ENCODE results near the gene ZNF584. TPM values are rescaled to one million over a fixed set of nuclear protein-coding genes. Genes with fewer than 3 reads are reported as not detected.

Gene ZNF584
- total RNA-seq, 1 donor from 2014 or later = 8.4 TPM

DNA sequence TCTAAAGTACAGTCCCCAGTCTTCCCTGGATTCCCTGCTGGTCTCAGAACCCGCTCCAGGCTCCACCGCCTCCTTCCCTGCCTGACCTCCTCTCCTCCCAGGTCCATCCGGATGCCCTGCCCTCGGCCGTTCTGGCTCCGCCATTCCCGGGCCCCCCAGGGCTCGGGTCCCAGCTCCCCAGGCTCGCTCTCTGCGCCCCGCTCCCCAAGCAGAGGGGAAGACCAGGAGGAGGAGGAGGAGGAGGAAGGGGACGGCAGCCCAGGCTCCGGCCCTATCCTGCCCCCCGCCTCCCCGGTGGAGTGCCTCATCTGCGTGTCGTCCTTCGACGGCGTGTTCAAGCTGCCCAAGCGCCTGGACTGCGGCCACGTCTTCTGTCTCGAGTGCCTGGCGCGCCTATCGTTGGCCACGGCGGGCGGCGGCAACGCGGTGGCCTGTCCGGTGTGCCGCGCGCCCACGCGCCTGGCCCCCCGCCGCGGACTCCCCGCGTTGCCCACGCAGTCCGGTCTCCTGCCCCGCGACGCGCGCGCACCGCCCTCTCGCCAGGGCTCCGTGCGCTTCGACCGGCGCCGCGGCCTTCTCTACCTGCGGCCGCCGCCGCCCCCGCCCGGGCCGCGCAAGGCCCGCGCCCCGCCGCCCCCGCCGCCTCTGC is 12.3 kb upstream of the ZNF584 start:
- H3K9ac ChIP-seq (ENCODE audit: low read depth in 1 of 3, low read length in 3 of 3) = peak overlapping the region in 1 of 3 donors; percentile 8
- H3K4me3 ChIP-seq (ENCODE audit: low read length in 3 of 3) = no peak overlapping the region
- H3K9me3 ChIP-seq (ENCODE audit: control insufficient read depth in 3 of 3, low read length in 3 of 3) = no peaks in the 10 kb centered on the region
- H3K36me3 ChIP-seq (ENCODE audit: control insufficient read depth in 3 of 3, insufficient read depth in 3 of 3, low read length in 3 of 3) = peaks cover 28 to 30% (median 29%) of the 10 kb centered on the region in 3 donors
- peaks cover 10 to 14% (median 12%) of the 10 kb centered on the region in 3 donors for H3K4me1 ChIP-seq (ENCODE audit: control insufficient read depth in 3 of 3, insufficient read depth in 3 of 3, low read length in 3 of 3)
- peaks cover 24 to 32% (median 31%) of the 10 kb centered on the region in 3 donors for H3K27me3 ChIP-seq (ENCODE audit: control insufficient read depth in 3 of 3, insufficient read depth in 3 of 3, low read length in 3 of 3)
- no peak overlapping the region for H3K27ac ChIP-seq (ENCODE audit: low read depth, low read length)

DNA sequence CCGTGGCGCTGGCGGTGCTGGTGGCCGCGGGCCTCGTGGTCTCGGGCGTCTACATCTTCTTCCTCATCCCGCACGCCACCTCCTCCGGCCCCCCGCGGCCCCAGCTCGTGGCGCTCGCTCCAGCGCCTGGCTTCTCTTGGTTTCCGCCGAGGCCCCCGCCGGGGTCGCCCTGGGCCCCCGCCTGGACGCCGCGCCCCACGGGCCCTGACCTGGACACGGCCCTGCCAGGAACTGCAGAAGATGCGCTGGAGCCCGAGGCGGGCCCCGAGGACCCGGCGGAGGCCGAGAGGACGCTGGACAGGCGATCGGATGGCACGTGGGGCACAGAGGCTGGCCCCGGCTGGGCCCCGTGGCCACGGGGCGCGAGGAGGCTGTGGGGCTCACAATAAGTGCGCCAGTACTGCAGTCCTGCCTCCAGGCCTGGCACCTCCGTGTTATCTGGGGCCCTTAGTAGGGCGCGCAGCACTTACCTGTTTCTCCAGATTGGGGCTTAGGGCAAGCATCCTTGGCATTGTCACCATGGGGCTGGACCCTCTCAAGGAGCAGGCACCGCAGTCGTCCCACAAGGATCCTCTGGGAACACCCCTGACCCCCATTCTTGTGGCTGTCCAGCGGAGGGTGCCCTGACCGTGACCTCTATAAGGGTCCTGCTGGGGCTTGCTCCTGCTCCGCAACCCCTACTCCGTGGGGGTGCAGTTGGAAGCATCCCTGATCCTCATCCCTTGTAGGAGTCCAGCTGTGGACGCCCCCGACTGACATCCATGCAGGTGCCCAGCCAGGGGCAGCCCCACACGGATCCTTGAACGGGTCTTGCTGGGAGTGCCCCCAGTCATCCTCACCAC is 11.5 kb upstream of the ZNF584 start:
- Histone ChIP-seq H3K27me3 (ENCODE audit: control insufficient read depth in 3 of 3, insufficient read depth in 3 of 3, low read length in 3 of 3) (peaks cover 24 to 32% (median 31%) of the 10 kb centered on the region in 3 donors), H3K4me3 (ENCODE audit: low read length in 3 of 3) (no peak overlapping the region), H3K27ac (ENCODE audit: low read depth, low read length) (no peak overlapping the region), H3K9ac (ENCODE audit: low read depth in 1 of 3, low read length in 3 of 3) (no peak overlapping the region), H3K4me1 (ENCODE audit: control insufficient read depth in 3 of 3, insufficient read depth in 3 of 3, low read length in 3 of 3) (peaks cover 11 to 17% (median 15%) of the 10 kb centered on the region in 3 donors), H3K36me3 (ENCODE audit: control insufficient read depth in 3 of 3, insufficient read depth in 3 of 3, low read length in 3 of 3) (peaks cover 28 to 29% (median 28%) of the 10 kb centered on the region in 3 donors), H3K9me3 (ENCODE audit: control insufficient read depth in 3 of 3, low read length in 3 of 3) (no peaks in the 10 kb centered on the region)

DNA sequence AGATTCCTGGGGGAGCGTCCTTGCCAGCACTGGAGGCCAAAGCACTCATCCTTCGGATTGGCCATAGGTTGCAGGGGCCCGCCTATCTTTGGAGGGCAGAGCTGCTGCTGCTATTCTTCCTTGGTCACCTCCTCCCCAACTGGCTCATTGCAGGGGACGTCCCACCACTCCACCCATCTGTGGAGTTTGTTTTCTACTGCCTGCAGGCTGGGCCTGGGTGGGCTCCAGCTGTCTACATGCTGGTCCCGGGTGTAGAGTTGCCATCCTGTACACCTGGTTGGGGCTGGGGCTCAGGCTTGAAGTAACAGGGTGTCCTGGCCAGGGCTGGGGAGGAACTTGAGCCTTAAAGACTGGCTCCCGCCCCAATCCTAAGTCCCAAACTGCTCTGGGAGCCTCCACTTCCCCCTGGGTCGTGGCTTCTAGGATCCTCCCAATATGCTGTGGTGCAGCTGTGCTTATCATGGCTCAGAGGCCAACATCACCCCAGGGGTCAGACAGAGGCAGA is 10.9 kb upstream of the ZNF584 start:
- Histone ChIP-seq H3K27me3 (ENCODE audit: control insufficient read depth in 3 of 3, insufficient read depth in 3 of 3, low read length in 3 of 3) (peaks cover 24 to 32% (median 31%) of the 10 kb centered on the region in 3 donors), H3K9me3 (ENCODE audit: control insufficient read depth in 3 of 3, low read length in 3 of 3) (no peaks in the 10 kb centered on the region)

DNA sequence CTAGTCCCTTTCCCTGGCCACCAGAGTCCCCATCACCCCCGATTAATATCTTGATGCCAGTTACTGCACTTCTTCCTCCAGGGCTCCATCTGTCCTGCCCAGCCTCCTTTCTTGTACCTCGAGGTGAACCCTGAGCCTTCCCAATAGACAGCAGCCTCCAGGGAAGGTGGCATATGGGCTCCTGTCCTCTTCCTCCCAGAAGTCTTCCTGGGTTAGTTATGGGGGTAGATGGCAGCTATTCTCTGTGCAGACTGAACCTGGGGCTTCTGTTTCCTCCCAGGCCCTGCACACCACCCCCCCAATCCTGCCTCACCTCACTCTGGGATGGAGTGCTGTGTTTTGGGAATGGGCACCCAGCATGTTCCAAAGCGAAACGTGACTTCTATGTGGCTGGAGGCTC is 10.4 kb upstream of the ZNF584 start:
- Histone ChIP-seq H3K27ac (ENCODE audit: low read depth, low read length) (no peak overlapping the region), H3K27me3 (ENCODE audit: control insufficient read depth in 3 of 3, insufficient read depth in 3 of 3, low read length in 3 of 3) (peaks cover 24 to 32% (median 31%) of the 10 kb centered on the region in 3 donors), H3K9me3 (ENCODE audit: control insufficient read depth in 3 of 3, low read length in 3 of 3) (no peaks in the 10 kb centered on the region), H3K4me1 (ENCODE audit: control insufficient read depth in 3 of 3, insufficient read depth in 3 of 3, low read length in 3 of 3) (peaks cover 11 to 20% (median 17%) of the 10 kb centered on the region in 3 donors), H3K9ac (ENCODE audit: low read depth in 1 of 3, low read length in 3 of 3) (no peak overlapping the region), H3K36me3 (ENCODE audit: control insufficient read depth in 3 of 3, insufficient read depth in 3 of 3, low read length in 3 of 3) (peaks cover 20 to 22% (median 22%) of the 10 kb centered on the region in 3 donors), H3K4me3 (ENCODE audit: low read length in 3 of 3) (no peak overlapping the region)

More for the DNA sequence above, 10.9 kb upstream of the ZNF584 start:
- H3K27ac ChIP-seq (ENCODE audit: low read depth, low read length) = no peak overlapping the region
- peaks cover 11 to 20% (median 17%) of the 10 kb centered on the region in 3 donors for H3K4me1 ChIP-seq (ENCODE audit: control insufficient read depth in 3 of 3, insufficient read depth in 3 of 3, low read length in 3 of 3)
- no peak overlapping the region for H3K4me3 ChIP-seq (ENCODE audit: low read length in 3 of 3)
- H3K36me3 ChIP-seq (ENCODE audit: control insufficient read depth in 3 of 3, insufficient read depth in 3 of 3, low read length in 3 of 3) = peaks cover 25 to 27% (median 27%) of the 10 kb centered on the region in 3 donors
- no peak overlapping the region for H3K9ac ChIP-seq (ENCODE audit: low read depth in 1 of 3, low read length in 3 of 3)

DNA sequence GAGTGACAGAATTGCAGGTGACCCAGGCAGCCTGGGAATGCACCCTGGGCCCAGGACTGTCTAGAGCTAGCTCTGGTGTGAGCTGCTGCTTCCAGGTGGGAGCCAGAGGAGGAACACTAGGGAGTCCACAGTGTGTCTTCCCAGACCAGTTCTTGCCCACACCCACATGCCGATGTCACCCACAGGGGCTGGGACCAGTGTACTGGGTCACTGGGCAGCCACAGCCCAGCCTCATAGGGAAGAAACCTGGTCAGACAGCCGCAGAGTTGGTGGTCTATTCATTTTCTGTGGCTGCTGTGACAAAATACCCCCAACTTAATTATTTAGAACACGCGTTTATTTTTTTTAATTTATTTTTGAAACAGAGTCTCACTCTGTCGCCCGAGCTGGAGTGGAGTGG is 9.9 kb upstream of the ZNF584 start:
- Histone ChIP-seq H3K27ac (ENCODE audit: low read depth, low read length) (no peak overlapping the region), H3K9ac (ENCODE audit: low read depth in 1 of 3, low read length in 3 of 3) (no peak overlapping the region), H3K9me3 (ENCODE audit: control insufficient read depth in 3 of 3, low read length in 3 of 3) (no peaks in the 10 kb centered on the region), H3K27me3 (ENCODE audit: control insufficient read depth in 3 of 3, insufficient read depth in 3 of 3, low read length in 3 of 3) (peaks cover 24 to 32% (median 31%) of the 10 kb centered on the region in 3 donors), H3K4me3 (ENCODE audit: low read length in 3 of 3) (no peak overlapping the region), H3K4me1 (ENCODE audit: control insufficient read depth in 3 of 3, insufficient read depth in 3 of 3, low read length in 3 of 3) (peaks cover 11 to 20% (median 17%) of the 10 kb centered on the region in 3 donors), H3K36me3 (ENCODE audit: control insufficient read depth in 3 of 3, insufficient read depth in 3 of 3, low read length in 3 of 3) (peaks cover 16 to 18% (median 17%) of the 10 kb centered on the region in 3 donors)

DNA sequence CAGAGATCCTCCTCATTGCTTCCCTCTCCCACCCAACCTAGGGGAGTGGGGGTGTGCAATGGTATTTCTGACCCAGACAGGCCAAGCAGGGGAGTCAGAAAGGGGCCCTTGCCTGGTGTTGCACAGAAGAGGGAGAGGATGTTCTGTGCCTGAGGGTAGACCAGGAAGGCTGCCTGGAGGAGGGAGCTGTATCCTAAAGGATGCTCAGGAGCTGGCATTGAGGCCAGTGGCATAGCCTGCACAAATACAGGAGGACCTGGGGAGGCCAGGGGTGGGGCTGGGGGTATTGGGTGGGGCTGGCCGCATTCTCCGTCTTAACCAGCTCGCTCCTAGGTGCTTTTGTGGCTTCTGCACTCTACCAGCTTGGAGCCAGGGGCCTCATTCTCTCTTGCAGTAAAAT is 8.5 kb upstream of the ZNF584 start:
- Histone ChIP-seq H3K27me3 (ENCODE audit: control insufficient read depth in 3 of 3, insufficient read depth in 3 of 3, low read length in 3 of 3) (peaks cover 24 to 32% (median 31%) of the 10 kb centered on the region in 3 donors), H3K4me3 (ENCODE audit: low read length in 3 of 3) (peak overlapping the region in 1 of 3 donors; percentile 84), H3K27ac (ENCODE audit: low read depth, low read length) (no peak overlapping the region)

DNA sequence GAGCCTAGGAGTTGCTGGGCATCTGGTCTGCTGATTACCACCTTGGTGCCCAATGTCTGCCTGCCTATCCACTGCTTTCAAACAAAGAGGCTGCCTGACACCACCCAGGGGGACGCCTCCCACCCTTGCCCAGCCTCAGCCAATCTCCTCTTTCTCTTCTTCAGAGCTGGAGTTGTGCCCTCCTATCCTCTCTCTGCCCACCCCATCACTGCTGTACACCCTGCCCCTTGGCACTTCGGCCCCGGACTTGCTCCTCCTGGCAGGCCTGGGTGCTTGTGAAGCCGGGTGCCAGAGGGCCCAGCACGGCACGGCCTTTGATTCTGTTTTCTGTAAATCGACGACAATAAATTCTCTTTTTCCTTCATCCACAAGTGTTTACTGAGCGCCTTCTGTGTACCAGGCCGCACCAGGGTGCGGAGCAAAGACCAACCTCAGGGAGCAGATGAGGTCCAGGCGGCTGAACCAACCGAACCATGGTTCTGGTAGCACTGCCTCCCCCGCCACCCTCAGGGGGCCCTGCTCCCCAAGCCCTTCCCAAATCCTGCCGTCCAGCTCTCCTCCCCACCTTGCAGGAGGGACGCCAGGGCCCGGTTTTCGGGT is 8.0 kb upstream of the ZNF584 start:
- Histone ChIP-seq H3K9me3 (ENCODE audit: control insufficient read depth in 3 of 3, low read length in 3 of 3) (no peaks in the 10 kb centered on the region), H3K27me3 (ENCODE audit: control insufficient read depth in 3 of 3, insufficient read depth in 3 of 3, low read length in 3 of 3) (peaks cover 21 to 32% (median 30%) of the 10 kb centered on the region in 3 donors), H3K4me3 (ENCODE audit: low read length in 3 of 3) (peak overlapping the region; percentile 80 to 91 (median 84)), H3K9ac (ENCODE audit: low read depth in 1 of 3, low read length in 3 of 3) (peak overlapping the region; percentile 70 to 83 (median 82)), H3K36me3 (ENCODE audit: control insufficient read depth in 3 of 3, insufficient read depth in 3 of 3, low read length in 3 of 3) (no peaks in the 10 kb centered on the region), H3K4me1 (ENCODE audit: control insufficient read depth in 3 of 3, insufficient read depth in 3 of 3, low read length in 3 of 3) (peaks cover 11 to 17% (median 16%) of the 10 kb centered on the region in 3 donors), H3K27ac (ENCODE audit: low read depth, low read length) (no peak overlapping the region)

More for the DNA sequence above, 8.5 kb upstream of the ZNF584 start:
- Histone ChIP-seq H3K36me3 (ENCODE audit: control insufficient read depth in 3 of 3, insufficient read depth in 3 of 3, low read length in 3 of 3) (peaks cover 3 to 4% (median 4%) of the 10 kb centered on the region in 3 donors), H3K4me1 (ENCODE audit: control insufficient read depth in 3 of 3, insufficient read depth in 3 of 3, low read length in 3 of 3) (peaks cover 11 to 20% (median 17%) of the 10 kb centered on the region in 3 donors), H3K9ac (ENCODE audit: low read depth in 1 of 3, low read length in 3 of 3) (peak overlapping the region in 1 of 3 donors; percentile 82), H3K9me3 (ENCODE audit: control insufficient read depth in 3 of 3, low read length in 3 of 3) (no peaks in the 10 kb centered on the region)

DNA sequence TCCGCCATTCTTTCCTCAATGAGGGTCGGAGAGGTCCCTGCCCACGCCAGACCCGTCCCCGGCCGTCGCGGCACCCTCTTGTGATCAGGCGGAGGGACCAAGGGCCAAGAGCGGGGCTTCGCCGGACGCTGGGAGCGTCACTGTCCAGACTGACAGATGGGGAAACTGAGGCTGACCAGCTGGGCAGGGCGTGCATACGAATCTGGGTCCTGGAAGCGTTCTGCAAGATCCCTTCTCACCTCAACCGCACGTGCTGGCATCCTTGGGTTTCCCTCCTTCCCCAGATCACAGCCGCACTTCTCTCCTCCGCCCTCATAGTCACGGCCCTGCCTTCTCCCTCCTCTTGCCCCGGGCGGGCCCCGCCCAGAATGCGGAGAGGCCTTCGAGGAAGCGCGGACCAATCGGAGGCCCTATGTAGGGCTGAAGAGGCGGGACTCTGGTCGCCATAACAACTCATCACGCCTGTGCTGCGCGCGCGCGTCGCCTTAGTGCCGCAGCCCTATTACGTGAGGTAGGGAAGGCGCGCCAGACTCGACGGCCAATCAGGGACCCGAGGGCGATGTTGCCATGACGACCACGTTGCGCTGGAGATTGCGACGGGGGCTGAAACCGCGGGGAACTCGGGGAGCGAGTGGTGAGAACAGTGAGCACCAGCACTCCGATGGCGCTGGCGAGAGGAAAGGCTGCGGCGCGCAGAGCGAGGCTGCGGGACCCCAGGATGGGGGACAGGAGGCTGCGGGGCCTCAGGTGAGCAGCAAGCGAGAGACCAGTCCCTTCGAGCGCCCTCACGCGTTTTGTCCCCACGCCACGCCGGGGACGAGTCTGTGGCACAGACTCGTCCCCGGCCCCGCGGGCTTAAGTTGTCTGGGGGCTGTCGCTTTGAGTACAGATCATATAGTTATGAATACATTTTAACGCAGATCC is 7.3 kb upstream of the ZNF584 start:
- H3K36me3 ChIP-seq (ENCODE audit: control insufficient read depth in 3 of 3, insufficient read depth in 3 of 3, low read length in 3 of 3) = no peaks in the 10 kb centered on the region
- H3K4me3 ChIP-seq (ENCODE audit: low read length in 3 of 3) = peak overlapping the region; percentile 80 to 91 (median 84)
- H3K27me3 ChIP-seq (ENCODE audit: control insufficient read depth in 3 of 3, insufficient read depth in 3 of 3, low read length in 3 of 3) = peaks cover 15 to 25% (median 22%) of the 10 kb centered on the region in 3 donors
- no peak overlapping the region for H3K27ac ChIP-seq (ENCODE audit: low read depth, low read length)
- peaks cover 11 to 16% (median 15%) of the 10 kb centered on the region in 3 donors for H3K4me1 ChIP-seq (ENCODE audit: control insufficient read depth in 3 of 3, insufficient read depth in 3 of 3, low read length in 3 of 3)
- H3K9me3 ChIP-seq (ENCODE audit: control insufficient read depth in 3 of 3, low read length in 3 of 3) = no peaks in the 10 kb centered on the region
- H3K9ac ChIP-seq (ENCODE audit: low read depth in 1 of 3, low read length in 3 of 3) = peak overlapping the region; percentile 70 to 83 (median 82)

Data from skeletal muscle tissue (tissue), 4 donors.